ES-I3 (cell line): ENCODE data around the gene FZD8.

Source experiments
- H3K36me3 ChIP-seq: 2 replicates; pipeline ENCODE4 v1.6.1; 2013; ENCODE audit warnings: mild to moderate bottlenecking, low read length, control low read depth, moderate library complexity; ENCODE audit not compliant: insufficient read depth
- H3K4me1 ChIP-seq: 2 replicates; pipeline ENCODE4 v1.6.1; 2013; ENCODE audit warnings: mild to moderate bottlenecking, control low read depth, low read length; ENCODE audit not compliant: insufficient read depth
- H3K9ac ChIP-seq: 2 replicates; pipeline ENCODE4 v1.6.1; 2013; ENCODE audit warnings: low read depth, mild to moderate bottlenecking, low read length, moderate library complexity
- H3K9me3 ChIP-seq: 2 replicates; pipeline ENCODE4 v1.6.1; 2013; ENCODE audit warnings: mild to moderate bottlenecking, low read length, moderate library complexity; ENCODE audit not compliant: control insufficient read depth, insufficient read depth

The FZD8 gene

GRCh38 chr10:35606430-35606829, 35.7 kb downstream of the FZD8 start:
- H3K9me3 ChIP-seq = no peaks in the 10 kb centered on the region
- H3K36me3 ChIP-seq = no peaks in the 10 kb centered on the region
- no peaks in the 10 kb centered on the region for H3K4me1 ChIP-seq
- no peak overlapping the region for H3K9ac ChIP-seq

- H3K9ac ChIP-seq = no peak within 1 kb of the TSS
- no peaks in the 10 kb centered on the region for H3K36me3 ChIP-seq
- no peaks in the 10 kb centered on the region for H3K4me1 ChIP-seq
- no peaks in the 10 kb centered on the region for H3K9me3 ChIP-seq
These were observed 36.9 kb downstream of the FZD8 start, which contains the start of gene GJD4 for GRCh38 chr10:35605191-35605590. Gene GJD4 (plus strand): TSS chr10:35605341. CDS start chr10:35605568, 227 bp downstream.

GRCh38 chr10:35600193-35600592, 41.9 kb downstream of the FZD8 start:
- Histone ChIP-seq H3K9me3 (no peaks in the 10 kb centered on the region), H3K4me1 (no peaks in the 10 kb centered on the region), H3K36me3 (no peaks in the 10 kb centered on the region), H3K9ac (no peak overlapping the region)

- Histone ChIP-seq H3K9ac (no peak overlapping the region), H3K4me1 (peaks cover 14% of the 10 kb centered on the region), H3K36me3 (no peaks in the 10 kb centered on the region), H3K9me3 (peaks cover under 1% of the 10 kb centered on the region; the same call in 1 of the 2 replicates)
These were observed 43.7 kb downstream of the FZD8 start for GRCh38 chr10:35598379-35598778.

- Histone ChIP-seq H3K36me3 (no peaks in the 10 kb centered on the region), H3K9ac (no peak overlapping the region), H3K4me1 (peaks cover 14% of the 10 kb centered on the region), H3K9me3 (peaks cover 2% of the 10 kb centered on the region)
These were observed 47.0 kb downstream of the FZD8 start for GRCh38 chr10:35595106-35595505.

- Histone ChIP-seq H3K9me3 (peaks cover 2% of the 10 kb centered on the region), H3K36me3 (no peaks in the 10 kb centered on the region), H3K9ac (no peak overlapping the region; the same call in none of the 2 replicates)
These were observed 47.7 kb downstream of the FZD8 start for GRCh38 chr10:35594115-35595079.

GRCh38 chr10:35592441-35592840, 49.7 kb downstream of the FZD8 start:
- Histone ChIP-seq H3K4me1 (peaks cover 14% of the 10 kb centered on the region), H3K9ac (no peak overlapping the region), H3K36me3 (no peaks in the 10 kb centered on the region), H3K9me3 (peaks cover 2% of the 10 kb centered on the region)

More at GRCh38 chr10:35594115-35595079, 47.7 kb downstream of the FZD8 start:
- H3K4me1 ChIP-seq = peaks cover 14% of the 10 kb centered on the region

GRCh38 chr10:35588836-35589235, 53.3 kb downstream of the FZD8 start:
- no peak overlapping the region for H3K9ac ChIP-seq
- no peaks in the 10 kb centered on the region for H3K36me3 ChIP-seq
- 0 out of 2 replicates have a peak, but pooled peaks cover 3% of the 10 kb centered on the region for H3K4me1 ChIP-seq
- peaks cover 2% of the 10 kb centered on the region for H3K9me3 ChIP-seq
